NOMO-1 treated with dmso at 0.1 percent for 144 hours (cell line): ENCODE results near the gene FAM83D.

ENCODE experiments used
- DNase-seq: peaks from one replicate; lab custom pipeline; 2025; ENCODE audit not compliant: unreplicated experiment; lab: John Stamatoyannopoulos, UW

FAM83D gene

DNA sequence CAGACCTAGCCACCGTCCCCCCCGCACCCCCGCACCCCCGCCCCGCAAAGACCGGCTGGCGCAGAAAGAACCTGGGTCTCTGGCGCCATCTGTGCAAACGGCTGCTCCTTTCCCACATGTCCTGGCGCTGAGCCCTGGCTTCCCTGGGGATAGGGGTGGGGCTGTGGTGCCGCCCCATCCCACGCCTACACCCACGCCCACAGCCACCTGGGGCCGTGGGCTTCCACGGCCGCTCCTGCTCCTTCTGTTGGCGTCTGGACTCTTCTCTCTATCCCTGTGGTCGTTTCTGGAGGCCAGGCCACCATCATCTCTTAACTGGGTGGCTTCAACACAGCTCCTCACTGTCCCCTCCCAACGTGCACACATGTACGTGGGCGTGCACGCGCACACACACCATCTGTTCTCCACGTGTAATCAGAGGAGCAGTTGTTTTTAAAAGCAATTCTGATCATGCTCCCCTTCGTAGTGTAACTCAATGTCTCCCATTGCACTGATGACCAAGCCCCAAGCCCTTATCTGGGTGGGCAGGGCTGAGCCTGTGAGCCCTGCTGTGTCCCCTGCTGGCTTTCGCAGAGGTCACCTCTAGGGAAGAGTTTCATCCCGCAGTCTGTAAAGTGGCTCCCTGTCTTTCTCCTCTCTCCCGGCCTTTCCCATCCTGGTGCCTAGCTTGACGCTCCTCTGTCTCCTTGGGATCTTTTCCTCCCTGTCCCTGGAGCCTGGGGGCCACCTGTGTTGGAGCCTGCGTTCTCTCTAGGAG is 31.9 kb upstream of the FAM83D start:
- DNase-seq: no peak

DNA sequence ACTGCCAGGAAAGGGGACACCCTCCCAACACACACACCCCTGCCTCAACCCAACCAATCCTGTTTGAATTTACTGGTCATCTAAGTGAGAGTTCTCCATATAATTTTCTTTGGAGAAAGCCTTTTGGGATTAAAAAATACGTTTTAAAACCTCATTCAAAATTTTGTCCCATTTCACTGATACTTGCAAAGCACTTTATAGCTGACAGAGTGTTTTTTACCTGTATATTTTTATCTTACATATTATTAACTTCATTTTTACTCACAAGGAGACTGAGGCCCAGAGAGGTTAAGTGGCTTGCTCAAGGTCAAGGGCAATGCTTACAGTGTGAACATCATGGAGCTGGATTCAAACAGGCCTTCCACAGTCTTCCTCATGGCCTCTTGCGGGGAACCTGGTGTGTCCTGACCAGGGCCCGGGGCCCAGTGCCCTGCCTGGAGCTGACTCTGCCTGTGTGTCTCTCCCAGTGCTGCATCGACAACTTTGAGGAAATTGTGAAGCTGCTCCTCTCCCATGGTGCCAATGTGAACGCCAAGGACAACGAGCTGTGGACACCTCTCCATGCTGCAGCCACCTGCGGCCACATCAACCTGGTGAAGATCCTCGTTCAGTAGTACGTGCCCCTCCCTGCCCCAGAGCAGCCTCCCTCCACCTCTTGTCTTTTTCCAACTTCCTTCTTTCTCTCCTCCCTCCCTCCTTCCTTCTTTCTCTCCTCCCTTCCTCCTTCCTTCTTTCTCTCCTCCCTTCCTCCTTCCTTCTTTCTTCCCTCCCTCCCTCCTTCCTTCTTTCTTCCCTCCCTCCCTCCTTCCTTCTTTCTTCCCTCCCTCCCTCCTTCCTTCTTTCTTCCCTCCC is 30.9 kb upstream of the FAM83D start:
- no peak for DNase-seq

DNA sequence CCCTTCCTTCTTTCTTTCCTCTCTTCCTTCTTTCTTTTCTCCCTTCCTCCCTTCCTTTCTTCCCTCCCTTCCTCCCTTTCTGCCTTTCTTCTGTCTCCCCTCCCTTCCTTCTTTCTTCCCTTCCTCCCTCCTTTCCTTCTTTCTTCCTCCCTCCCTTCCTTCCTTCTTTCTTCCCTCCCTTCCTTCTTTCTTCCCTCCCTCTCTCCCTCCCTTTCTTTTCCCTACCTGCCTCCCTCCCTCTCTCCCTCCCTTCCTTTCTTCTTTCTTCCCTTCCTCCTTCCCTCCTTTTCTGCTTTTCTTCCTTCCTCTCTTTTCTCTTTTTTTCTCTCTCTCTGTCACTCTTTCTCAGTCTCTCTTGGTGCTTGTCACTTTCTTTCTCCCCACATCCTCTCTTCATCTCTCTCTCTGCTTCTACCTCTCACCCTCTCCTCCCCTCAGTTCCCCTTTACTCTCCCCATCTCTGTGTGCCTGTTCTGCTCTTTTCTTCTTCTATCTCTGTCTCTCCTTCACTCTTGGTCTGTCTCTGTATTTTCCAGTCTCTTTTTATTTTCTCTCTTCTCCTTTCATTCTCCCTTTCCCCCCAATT is 30.1 kb upstream of the FAM83D start:
- DNase-seq: no peak

DNA sequence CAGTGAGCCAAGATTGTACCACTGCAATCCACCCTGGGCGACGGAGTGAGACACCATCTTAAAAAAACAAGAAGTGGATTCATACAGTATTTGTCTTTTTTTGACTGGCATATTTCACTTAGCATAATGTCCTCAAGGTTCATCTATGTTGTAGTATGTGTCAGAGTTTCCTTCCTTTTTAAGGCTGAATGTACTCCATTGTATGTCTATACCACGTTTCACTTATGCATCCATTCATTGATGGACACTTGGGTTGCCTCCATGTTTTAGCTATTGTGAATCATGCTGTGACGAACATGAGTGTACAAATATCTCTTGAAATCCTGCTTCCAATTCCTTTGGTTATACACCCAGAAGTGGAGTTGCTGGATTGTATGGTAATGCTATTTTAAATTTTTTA is 28.9 kb upstream of the FAM83D start:
- no peak for DNase-seq

DNA sequence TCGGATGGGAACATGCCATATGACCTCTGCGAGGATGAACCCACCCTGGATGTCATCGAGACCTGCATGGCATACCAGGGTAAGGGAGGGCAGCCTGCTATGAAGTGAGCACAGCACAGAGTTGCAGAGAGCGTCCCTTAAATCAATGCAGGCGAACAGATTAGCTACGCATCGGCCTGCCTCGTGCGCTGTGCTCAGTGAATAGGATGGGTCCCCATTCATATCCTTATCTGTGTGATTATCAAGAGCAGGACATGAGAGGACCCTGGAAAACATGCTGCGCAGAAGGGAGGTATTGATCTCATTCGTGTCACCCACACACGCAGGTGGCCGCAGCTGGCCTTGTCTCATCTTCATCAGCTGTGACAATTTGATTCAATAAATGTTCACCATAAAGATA is 25.6 kb upstream of the FAM83D start:
- no peak for DNase-seq

DNA sequence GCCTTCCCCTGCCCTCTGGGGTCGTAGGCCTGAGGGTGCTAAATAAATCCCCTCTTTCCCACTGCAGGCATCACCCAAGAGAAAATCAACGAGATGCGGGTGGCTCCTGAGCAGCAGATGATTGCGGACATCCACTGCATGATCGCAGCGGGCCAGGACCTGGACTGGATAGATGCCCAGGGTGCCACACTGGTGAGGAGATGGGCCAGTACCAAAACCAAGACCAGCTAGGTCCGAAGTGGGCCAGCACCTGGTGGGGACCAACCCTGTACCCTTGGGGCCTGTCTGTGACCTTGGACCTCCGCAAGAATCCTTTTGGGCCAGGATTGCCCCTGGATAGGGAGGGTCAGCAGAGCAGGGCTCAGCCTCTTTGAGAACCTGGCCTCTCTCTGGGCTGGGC is 23.6 kb upstream of the FAM83D start:
- DNase-seq: no peak

DNA sequence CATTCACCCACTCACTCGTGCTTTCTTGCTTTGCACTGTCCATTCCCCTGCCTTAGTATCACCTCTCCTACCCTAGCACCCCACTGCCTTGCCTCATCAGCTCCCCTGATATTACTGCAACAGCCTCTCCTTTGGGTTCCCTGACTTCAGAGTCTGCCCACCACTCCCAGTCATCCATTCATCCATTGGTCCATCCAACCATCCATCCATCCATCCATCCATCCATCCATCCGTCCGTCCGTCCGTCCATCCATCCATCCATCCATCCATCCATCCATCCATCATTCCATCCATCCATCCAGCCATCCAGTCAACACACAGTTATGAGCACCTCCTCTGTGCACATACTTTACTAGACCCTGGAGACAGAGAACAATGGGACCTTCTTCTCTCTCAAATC is 22.9 kb upstream of the FAM83D start:
- no peak for DNase-seq

DNA sequence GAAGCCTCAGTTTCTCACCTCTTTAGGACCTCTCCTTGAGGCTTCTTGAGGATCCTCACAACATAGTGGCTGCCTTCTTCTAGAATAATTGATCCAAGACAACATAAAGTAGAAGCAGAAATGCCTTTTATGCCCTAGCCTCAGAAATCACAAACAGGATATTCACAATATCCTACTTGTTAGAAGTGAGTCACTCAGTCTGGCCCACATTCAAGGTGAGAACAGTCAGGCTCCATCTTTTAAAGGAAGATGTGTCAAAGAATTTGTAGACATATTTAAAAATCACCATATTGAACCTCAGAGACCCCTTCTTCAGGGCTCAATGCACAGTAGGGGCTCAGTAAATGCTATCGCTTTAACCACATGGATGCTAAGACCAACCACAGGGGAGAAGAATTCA is 20.8 kb upstream of the FAM83D start:
- no peak for DNase-seq

DNA sequence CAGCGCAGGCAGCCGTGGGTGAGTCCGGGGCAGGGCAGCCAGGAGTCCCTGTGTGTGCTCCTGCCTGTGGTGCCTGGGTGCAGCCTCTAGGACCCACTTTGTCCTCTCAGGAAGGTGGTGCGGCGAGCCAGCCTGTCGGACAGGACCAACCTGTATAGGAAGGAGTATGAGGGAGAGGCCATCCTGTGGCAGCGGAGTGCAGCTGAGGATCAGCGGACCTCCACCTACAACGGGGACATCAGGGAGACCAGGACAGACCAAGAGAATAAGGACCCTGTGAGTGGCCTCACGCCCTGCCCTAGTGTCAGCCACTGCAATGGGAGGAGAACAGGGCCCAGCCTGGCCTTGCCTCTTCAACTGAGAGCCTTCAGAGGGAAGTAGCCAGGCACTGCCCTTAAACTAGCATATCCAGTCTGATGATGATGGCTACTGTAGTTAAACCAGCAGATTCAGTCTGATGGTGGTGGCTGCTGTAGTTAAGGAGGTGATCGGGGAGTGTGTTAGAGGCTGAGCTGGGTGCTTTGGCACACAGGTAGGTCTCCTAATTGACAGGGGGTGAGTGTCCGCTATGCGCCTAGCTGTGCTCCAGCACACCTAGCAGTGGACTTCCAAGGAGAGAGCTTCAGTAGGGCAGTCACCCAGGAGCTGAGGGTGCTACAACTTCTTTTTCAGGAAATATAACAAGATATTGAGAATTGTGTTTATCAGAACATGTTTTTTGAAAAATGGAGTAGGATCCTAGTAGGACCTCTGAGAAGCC is 18.1 kb upstream of the FAM83D start:
- DNase-seq: no peak

DNA sequence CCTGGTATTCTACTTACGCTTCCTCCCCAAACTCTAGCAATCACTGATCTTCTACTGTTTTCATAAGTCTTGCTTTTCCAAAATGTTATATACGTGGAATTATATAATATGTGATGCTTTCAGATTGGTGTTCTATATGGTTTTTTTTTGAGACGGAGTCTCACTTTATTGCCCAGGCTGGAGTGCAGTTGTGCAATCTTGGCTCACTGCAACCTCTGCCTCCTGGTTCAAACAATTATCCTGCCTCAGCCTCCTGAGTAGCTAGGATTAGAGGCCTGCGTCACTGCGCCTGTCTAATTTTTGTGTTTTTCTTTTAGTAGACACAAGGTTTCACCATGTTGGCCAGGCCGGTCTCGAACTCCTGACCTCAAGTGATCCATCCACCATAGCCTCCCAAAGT is 10.9 kb upstream of the FAM83D start:
- no peak for DNase-seq

DNA sequence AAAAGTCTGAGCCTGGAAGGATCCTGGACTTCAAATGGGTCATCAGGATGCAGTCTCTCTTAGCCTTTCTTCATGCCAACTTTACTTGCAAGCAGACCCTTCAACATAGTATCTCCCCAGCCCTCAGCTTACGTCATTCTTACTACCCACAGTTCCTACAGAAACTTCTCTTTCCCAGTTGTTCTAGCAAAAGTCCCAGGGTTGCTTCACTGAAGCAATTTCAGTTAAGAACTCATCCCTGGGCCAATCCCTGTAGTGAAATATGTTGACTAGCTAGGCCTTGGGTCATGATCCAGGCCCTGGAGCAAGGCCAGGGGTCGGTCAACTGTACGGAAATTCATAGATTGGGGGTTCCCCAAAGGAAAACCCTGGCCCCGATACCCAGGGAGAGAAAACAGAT is 8.6 kb upstream of the FAM83D start:
- no peak for DNase-seq

DNA sequence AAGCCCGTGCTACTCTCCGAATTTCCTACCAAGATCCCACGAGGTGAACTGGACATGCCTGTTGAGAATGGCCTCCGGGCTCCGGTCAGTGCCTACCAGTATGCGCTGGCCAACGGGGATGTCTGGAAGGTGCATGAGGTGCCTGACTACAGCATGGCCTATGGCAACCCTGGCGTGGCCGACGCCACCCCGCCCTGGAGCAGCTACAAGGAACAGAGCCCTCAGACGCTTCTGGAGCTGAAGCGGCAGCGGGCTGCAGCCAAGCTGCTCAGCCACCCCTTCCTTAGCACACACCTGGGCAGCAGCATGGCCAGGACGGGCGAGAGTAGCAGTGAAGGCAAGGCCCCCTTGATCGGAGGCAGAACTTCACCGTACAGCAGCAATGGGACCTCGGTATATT is 8.0 kb upstream of the FAM83D start:
- no peak for DNase-seq

DNA sequence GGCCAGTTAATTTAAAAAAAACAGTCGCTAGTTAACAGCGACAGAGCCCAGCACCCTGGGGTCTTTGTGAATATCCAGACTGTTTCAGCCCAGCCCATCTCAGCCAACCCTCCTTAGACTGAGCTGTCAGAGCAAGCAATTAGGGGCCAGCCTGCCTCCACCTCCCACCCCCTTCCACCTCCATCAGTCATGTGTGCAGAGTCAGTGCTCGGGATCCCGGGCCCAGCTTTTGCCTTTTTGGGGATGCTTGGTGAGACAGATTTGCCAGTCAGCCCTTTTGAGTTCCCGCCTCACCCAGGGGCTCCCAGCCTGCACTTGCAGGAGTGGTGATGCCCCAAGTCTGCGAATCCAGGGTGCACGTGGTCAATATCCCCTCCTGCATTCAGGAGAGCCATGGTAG is 6.5 kb upstream of the FAM83D start:
- no peak for DNase-seq

DNA sequence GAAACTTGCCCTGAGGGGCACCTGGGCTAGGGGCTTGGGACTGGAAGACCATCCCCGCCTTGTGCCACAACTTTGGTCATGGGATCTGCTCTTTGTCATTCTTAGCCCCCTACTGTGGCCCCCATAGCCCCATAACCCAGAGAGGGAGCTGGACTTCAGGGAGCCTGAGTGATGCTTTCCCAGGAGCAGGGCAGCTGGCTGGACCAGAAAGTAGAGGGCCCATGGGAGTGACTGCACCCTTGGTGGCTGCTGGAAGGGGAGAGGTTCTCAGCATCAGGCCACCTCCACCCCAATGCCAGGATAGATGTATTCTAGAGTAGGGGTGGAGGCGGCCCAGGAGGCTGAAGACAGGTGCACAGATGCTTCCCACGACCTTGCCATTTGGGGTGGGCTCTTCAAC is 5.8 kb upstream of the FAM83D start:
- DNase-seq: no peak

DNA sequence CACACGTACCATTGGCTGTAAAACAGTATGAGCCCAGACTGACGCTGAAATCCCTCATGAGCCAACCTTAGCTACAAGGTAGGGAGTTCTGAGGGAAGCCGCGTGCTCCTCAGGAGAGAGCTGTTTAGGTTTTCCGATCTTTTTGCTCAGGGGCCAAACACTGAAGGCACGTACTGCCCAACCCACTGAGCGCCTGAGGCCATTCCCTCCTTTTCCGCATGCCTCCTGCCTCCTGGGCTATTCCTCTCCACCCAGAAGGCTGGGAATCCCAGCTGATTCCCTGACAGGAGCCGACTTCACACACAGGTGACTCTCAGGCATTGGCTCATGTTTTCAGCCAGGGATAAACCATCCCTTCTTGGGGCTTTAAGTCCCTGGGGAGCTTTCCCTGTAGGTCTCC is 5.4 kb upstream of the FAM83D start:
- DNase-seq: no peak

DNA sequence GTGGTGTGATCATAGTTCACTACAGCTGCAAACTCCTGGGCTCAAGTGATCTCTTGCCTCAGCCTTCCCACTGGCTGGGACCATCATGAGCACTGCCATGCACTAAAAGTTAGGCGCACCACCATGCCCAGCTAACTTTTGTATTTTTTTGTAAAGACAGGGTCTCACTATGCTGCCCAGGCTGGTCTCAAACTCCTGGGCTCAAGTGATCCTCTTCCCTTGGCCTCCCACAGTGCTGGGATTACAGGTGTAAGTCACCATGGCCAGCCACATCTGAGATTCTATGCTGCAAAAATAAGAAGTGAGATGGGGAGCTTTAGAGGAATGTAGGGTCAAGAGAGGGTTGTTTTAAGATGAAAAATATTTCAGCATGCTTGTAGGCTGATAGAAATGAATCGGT is 1.5 kb upstream of the FAM83D start:
- no peak for DNase-seq

DNA sequence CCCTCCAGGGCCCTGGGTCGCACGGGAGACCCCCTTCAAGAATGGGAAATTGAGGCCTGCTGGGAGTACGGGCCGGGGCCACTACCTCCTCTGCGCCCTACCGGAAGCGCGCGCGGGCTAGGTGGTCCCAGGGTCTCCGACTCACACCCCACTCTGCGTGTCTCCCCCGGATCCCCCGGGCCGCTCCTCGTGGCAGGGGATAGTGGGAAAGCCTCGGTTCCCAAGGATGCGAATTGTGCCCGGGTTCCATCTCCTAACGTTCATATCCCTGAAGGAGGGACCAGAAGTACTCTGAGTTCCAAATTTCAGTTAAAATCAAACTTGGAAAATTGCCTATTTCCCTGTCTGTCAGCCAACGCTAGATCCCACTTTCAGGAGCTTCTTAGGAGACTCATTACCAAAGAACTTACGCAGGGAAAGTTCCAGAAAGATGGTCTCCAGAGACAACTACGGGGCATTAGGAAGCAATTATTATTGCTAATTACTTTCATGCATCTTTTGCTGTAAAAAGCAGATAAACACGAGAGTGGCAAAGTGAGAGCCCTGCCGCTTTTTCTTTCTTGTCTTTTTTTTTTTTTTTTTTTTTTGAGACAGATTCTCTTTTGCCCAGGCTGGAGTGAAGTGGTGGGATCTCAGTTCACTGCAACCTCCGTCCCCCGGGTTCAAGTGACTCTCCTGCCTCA is 858 bp downstream of the FAM83D start:
- DNase-seq: no peak

DNA sequence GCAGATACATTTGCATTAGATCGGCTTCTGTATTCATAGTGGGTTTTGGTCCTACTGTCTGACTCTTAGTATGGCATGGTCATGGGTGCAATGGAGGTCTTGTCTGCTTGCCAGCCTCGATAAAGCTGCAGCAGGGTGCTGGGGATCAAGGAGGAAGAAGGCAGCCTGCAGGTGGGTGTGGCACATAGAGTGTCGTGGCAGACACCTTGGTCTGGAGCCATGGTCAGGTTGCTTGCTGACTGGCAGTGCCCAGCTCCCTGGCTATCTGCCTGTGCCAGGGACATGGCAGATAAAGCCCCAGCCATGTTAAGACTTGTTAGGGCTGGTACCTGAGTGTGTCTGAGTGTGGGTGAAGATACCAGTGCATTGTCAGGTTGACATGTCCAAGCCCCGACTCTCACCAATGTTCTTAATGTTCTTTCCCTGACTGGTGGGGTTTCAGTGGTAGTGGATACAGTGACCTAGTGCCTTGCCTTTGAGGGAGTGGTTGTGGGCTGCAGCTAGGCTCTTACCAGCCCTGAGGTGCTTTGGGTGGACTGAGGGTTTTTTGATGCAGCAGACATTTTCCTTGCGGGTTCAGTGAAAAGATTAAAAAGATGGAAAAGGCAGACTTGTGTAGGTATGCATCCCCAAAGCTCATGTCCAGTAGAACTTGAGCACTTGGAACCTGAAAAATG is 1.8 kb downstream of the FAM83D start:
- peak; percentile 2 for DNase-seq

DNA sequence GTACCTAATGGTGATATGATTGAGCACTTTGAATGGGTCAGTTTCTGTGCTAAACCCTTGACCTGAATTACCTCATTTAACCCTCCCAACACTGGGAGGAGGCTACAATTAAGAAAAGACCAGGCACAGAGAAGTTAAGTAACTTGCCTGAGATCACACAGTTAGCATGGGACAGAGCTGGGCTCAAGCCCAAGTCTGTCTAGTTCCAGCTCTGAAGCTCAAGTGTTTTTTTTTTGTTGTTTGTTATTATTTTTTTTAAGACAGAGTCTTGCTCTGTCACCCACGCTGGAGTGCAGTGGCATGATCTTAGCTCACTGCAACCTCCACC is 4.0 kb downstream of the FAM83D start:
- DNase-seq: no peak

DNA sequence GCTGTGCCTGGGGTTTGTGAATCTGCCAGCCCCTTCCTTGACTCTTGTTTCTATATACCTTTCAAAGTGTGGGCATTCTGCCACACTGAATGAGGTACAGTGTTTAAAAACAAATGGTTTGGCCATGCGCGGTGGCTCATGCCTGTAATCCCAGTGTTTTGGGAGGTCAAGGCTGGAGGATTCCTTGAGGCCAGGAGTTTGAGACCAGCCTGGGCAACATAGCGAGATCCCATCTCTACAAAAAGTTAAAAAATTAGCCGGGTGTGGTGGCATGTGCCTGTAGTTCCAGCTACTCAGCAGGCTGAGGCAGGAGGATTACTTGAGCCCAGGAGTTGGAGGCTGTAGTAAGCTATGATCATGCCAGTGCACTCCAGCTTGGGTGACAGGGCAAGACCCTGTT is 5.8 kb downstream of the FAM83D start:
- no peak for DNase-seq
